Endothelial cell of umbilical vein (primary cell): Measurements from ENCODE around the gene TIMM50. TPM values are rescaled to one million over a fixed set of nuclear protein-coding genes. Genes with fewer than 3 reads are reported as not detected.

Experiments
- BruUV-seq: library from RNA; stranded (reverse); fragments of 400-500 nt; replicated peaks from 2 replicates; lab custom pipeline; 2021; lab: Mats Ljungman, UMichigan
- CTCF ChIA-PET: fragments of 300-600, 350-600 bp; sonication (Branson Sonifier 250); formaldehyde crosslinking; loops from one replicate; lab custom pipeline; 2021; ENCODE audit warnings: antibody characterized with exemption, inconsistent platforms; lab: Charles Lee
- POLR2A ChIA-PET: fragments of 300-600, 350-600 bp; sonication (Branson Sonifier 250); formaldehyde crosslinking; loops from one replicate; lab custom pipeline; 2021; ENCODE audit warnings: antibody characterized with exemption, inconsistent platforms; lab: Charles Lee
- DNase-seq: peaks from one replicate; pipeline ENCODE4 v3.0.0-alpha.2; 2011; ENCODE audit warnings: low read depth, low spot score
- FAIRE-seq: peaks from 2 replicates; lab custom pipeline; 2011; peaks lifted over from hg19 to GRCh38; lab: Jason Lieb, UNC
- H2AFZ ChIP-seq: 2 replicates; pipeline ENCODE4 v1.6.0; 2012; ENCODE audit warnings: low read depth, low read length, control low read depth, inconsistent platforms
- H3K27ac ChIP-seq: 2 replicates; pipeline ENCODE4 v1.5.1; 2011; ENCODE audit warnings: low read depth, mild to moderate bottlenecking, control low read depth, low read length, moderate library complexity; ENCODE audit not compliant: insufficient read depth
- H3K27me3 ChIP-seq, 2 experiments: 2 replicates each; pipeline versions ENCODE4 v1.6.0 to v1.6.1; 2011; ENCODE audit warnings: low read length in 2 of 2, mixed read lengths in 1 of 2; ENCODE audit not compliant: control insufficient read depth in 2 of 2, insufficient read depth in 2 of 2
- H3K36me3 ChIP-seq, 2 experiments: 2 replicates in 1 of 2; 3 replicates in 1 of 2; pipeline ENCODE4 v1.5.1; 2011; ENCODE audit warnings: low read length in 2 of 2, mild to moderate bottlenecking in 1 of 2, moderate library complexity in 1 of 2; ENCODE audit not compliant: control insufficient read depth in 2 of 2, insufficient read depth in 2 of 2; ENCODE audit errors: extremely low read depth in 1 of 2
- H3K4me1 ChIP-seq: 3 replicates; pipeline ENCODE4 v1.5.1; 2011; ENCODE audit warnings: mild to moderate bottlenecking, low read length; ENCODE audit not compliant: control insufficient read depth, insufficient read depth; ENCODE audit errors: extremely low read depth
- H3K4me2 ChIP-seq: 2 replicates; pipeline ENCODE4 v1.6.1; 2011; ENCODE audit warnings: low read length, control low read depth, mixed read lengths; ENCODE audit not compliant: insufficient read depth
- H3K4me3 ChIP-seq, 3 experiments: fragments of 200-600 bp in 1 of 3; sonication (generic), shearing (Covaris generic) in 1 of 3; replicated peaks in 1 of 3; 2 replicates each; pipeline ENCODE4 v1.5.1; 2011 to 2016; ENCODE audit warnings: control low read depth in 3 of 3, low read length in 3 of 3, mild to moderate bottlenecking in 2 of 3, inconsistent platforms in 1 of 3, low read depth in 1 of 3, moderate library complexity in 1 of 3; ENCODE audit not compliant: insufficient read depth in 1 of 3
- H3K79me2 ChIP-seq: 2 replicates; pipeline ENCODE4 v1.6.0; 2012; ENCODE audit warnings: low read length, inconsistent platforms; ENCODE audit not compliant: control insufficient read depth, insufficient read depth
- H3K9ac ChIP-seq: replicated peaks from 2 replicates; pipeline ENCODE3; 2011; ENCODE audit warnings: low read length, control low read depth; ENCODE audit not compliant: insufficient read depth; ENCODE audit errors: extremely low read depth
- H3K9me1 ChIP-seq: replicated peaks from 3 replicates; pipeline ENCODE4 v1.6.0; 2011; ENCODE audit warnings: mild to moderate bottlenecking, low read length; ENCODE audit not compliant: control insufficient read depth, insufficient read depth; ENCODE audit errors: extremely low read depth
- H3K9me3 ChIP-seq: replicated peaks from 2 replicates; pipeline ENCODE4 v1.5.1; 2012; ENCODE audit warnings: low read length, inconsistent platforms; ENCODE audit not compliant: control insufficient read depth, insufficient read depth
- H4K20me1 ChIP-seq: replicated peaks from 2 replicates; pipeline ENCODE3; 2011; ENCODE audit warnings: mild to moderate bottlenecking, low read length; ENCODE audit not compliant: control insufficient read depth, insufficient read depth; ENCODE audit errors: extremely low read depth
- EZH2 ChIP-seq: IDR thresholded peaks from 2 replicates; pipeline ENCODE4 v1.6.1; 2012; ENCODE audit warnings: borderline replicate concordance, low read depth, mild to moderate bottlenecking, moderate library complexity, low read length, inconsistent platforms; ENCODE audit not compliant: severe bottlenecking
- FOS ChIP-seq: IDR thresholded peaks from 2 replicates; pipeline ENCODE4 v1.6.1; 2011; ENCODE audit warnings: mild to moderate bottlenecking, low read length, moderate library complexity, borderline replicate concordance; ENCODE audit not compliant: insufficient read depth
- GATA2 ChIP-seq: IDR thresholded peaks from 2 replicates; pipeline ENCODE4 v1.7.0; 2011; ENCODE audit warnings: low read depth, mild to moderate bottlenecking, moderate library complexity, mixed read lengths, low read length; ENCODE audit not compliant: insufficient read length, insufficient read depth
- JUN ChIP-seq: IDR thresholded peaks from 2 replicates; pipeline ENCODE4 v1.6.1; 2011; ENCODE audit warnings: borderline replicate concordance, low read depth; ENCODE audit not compliant: insufficient read length, insufficient read depth
- MYC ChIP-seq: IDR thresholded peaks from one replicate; pipeline ENCODE4 v1.6.1; 2011; ENCODE audit warnings: mild to moderate bottlenecking, low read depth, low read length
- POLR2A ChIP-seq: IDR thresholded peaks from 2 replicates; pipeline ENCODE4 v1.6.1; 2012; ENCODE audit warnings: low read depth, mild to moderate bottlenecking, control low read depth, low read length
- POLR2AphosphoS5 ChIP-seq: IDR thresholded peaks from 2 replicates; pipeline ENCODE4 v1.6.1; 2012; ENCODE audit warnings: low read depth, mild to moderate bottlenecking, control low read depth, low read length, moderate library complexity; ENCODE audit not compliant: insufficient read depth
- dilution Hi-C: fragments of 300-500 bp; cut with MboI; formaldehyde crosslinking; loops from one replicate; pipeline ENCODE4 v1.15.0; 2019; ENCODE audit warnings: low sequenced_read_pairs; ENCODE audit not compliant: extremely low pct_ligation_motif_present
- intact Hi-C: fragments of 100-400 bp; cut with micrococcal nuclease; formaldehyde crosslinking; loops from one replicate; pipeline ENCODE4 v1.10.0; 2022
- polyA plus RNA-seq, 4 experiments: library from polyadenylated mRNA; depleted of rRNA in 3 of 4; stranded (reverse) in 3 of 4; unstranded in 1 of 4; fragments of >200 nt; gene quantifications; 2 replicates each; pipeline versions ENCODE4 v1.2.1 to v1.2.3, GENCODE V29; 2011 to 2012; ENCODE audit warnings: missing spikeins in 1 of 4
- total RNA-seq: library from RNA; stranded (reverse); gene quantifications from 2 replicates; pipeline ENCODE4 v1.2.3, GENCODE V29; 2021
- TF ChIP-seq, protein P1 (sequence below): IDR thresholded peaks from 2 replicates; pipeline ENCODE4 v1.6.1; 2011; ENCODE audit not compliant: insufficient read depth, insufficient read length
- TF ChIP-seq, protein P2 (sequence below), 2 donors: IDR thresholded peaks; 1 replicate in 1 of 2; 2 replicates in 1 of 2; pipeline ENCODE4 v1.5.1; 2011; ENCODE audit warnings: low read length in 2 of 2, mild to moderate bottlenecking in 2 of 2, moderate library complexity in 2 of 2, control low read depth in 1 of 2, inconsistent platforms in 1 of 2, low read depth in 1 of 2; ENCODE audit not compliant: insufficient read depth in 1 of 2; ENCODE audit errors: extremely low read depth in 1 of 2

TIMM50 gene
- total and polyA plus RNA-seq, 2 donors (not counting 3 experiments of a cell fraction or from before 2014, with no cell fraction given): 85.7 to 118 TPM

DNA sequence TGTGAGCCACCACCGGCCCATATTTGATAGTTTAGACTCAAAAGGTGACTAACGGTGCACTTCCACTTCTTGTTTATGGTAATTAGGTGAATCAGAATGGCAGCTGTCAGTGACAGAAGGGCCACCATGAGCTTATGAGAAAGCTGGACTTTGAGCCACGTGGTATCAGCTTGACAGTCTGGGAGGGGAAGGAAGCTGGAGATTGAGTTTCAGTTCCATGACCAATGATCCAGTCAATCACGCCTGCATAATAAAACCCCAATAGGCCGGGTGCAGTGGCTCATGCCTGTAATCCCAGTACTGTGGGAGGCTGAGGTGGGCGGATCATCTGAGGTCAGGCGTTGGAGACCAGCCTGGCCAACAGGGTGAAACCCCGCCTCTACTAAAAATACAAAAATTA is 43.9 kb downstream of the TIMM50 start:
- H3K4me1 ChIP-seq: no peaks in the 10 kb centered on the region
- H3K9me1 ChIP-seq: no peaks in the 10 kb centered on the region
- CTCF ChIA-PET: interaction anchor here (1.0 to 1.5 kb wide), 2 partner anchors 10 to 27 kb away, joined by 3 read pairs; no protein-coding TSS in a partner anchor
- no peak overlapping the region for H2AFZ ChIP-seq
- DNase-seq: no peak
- no peak overlapping the region for H3K9ac ChIP-seq
- H3K9me3 ChIP-seq: no peaks in the 10 kb centered on the region
- no peak overlapping the region for H3K27ac ChIP-seq
- POLR2A ChIA-PET: no interaction called here
- no peak for FAIRE-seq
- H3K4me2 ChIP-seq: no peak overlapping the region
- H3K36me3 ChIP-seq: no peaks in the 10 kb centered on the region
- BruUV-seq: no TSS peak
- H4K20me1 ChIP-seq: no peaks in the 10 kb centered on the region
- H3K27me3 ChIP-seq: no peaks in the 10 kb centered on the region
- no peaks in the 10 kb centered on the region for H3K79me2 ChIP-seq
- TF ChIP-seq POLR2A (no peak), GATA2 (no peak), MYC (no peak), JUN (no peak), EZH2 (no peak), POLR2AphosphoS5 (no peak), FOS (no peak)
- TF ChIP-seq, protein P1, sequence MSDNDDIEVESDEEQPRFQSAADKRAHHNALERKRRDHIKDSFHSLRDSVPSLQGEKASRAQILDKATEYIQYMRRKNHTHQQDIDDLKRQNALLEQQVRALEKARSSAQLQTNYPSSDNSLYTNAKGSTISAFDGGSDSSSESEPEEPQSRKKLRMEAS: no peak
- TF ChIP-seq, protein P2, sequence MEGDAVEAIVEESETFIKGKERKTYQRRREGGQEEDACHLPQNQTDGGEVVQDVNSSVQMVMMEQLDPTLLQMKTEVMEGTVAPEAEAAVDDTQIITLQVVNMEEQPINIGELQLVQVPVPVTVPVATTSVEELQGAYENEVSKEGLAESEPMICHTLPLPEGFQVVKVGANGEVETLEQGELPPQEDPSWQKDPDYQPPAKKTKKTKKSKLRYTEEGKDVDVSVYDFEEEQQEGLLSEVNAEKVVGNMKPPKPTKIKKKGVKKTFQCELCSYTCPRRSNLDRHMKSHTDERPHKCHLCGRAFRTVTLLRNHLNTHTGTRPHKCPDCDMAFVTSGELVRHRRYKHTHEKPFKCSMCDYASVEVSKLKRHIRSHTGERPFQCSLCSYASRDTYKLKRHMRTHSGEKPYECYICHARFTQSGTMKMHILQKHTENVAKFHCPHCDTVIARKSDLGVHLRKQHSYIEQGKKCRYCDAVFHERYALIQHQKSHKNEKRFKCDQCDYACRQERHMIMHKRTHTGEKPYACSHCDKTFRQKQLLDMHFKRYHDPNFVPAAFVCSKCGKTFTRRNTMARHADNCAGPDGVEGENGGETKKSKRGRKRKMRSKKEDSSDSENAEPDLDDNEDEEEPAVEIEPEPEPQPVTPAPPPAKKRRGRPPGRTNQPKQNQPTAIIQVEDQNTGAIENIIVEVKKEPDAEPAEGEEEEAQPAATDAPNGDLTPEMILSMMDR (IDR thresholded peaks at IDR 0.05; ENCODE audit: extremely low read depth in 1 of 2, insufficient read depth in 1 of 2, low read depth in 1 of 2, low read length in 2 of 2): no peak
- H3K4me3 ChIP-seq: no peak overlapping the region
- dilution Hi-C loops: no loop called here
- intact Hi-C loops: no loop called here
